Muscle layer of colon (tissue), 2 donors: Measurements from ENCODE around the gene CCT8.
"Not testable (repeated sequence)": the region's sequence is repeated elsewhere in the genome, so short reads cannot be mapped to it uniquely, and the experiment has no call there.

Experiments
- H3K27ac ChIP-seq: one replicate; pipeline ENCODE4 v1.7.0; 2013; ENCODE audit warnings: low read depth, mild to moderate bottlenecking, low read length, moderate library complexity
- H3K27me3 ChIP-seq, 2 donors: one replicate each; pipeline ENCODE4 v1.7.0; 2013; ENCODE audit warnings: low read length in 2 of 2, mild to moderate bottlenecking in 2 of 2; ENCODE audit not compliant: insufficient read depth in 2 of 2, control insufficient read depth in 1 of 2
- H3K36me3 ChIP-seq: one replicate; pipeline ENCODE4 v1.7.0; 2013; ENCODE audit warnings: mild to moderate bottlenecking, low read length; ENCODE audit not compliant: insufficient read depth
- H3K4me1 ChIP-seq: one replicate; pipeline ENCODE4 v1.7.0; 2013; ENCODE audit warnings: mild to moderate bottlenecking, low read length; ENCODE audit not compliant: insufficient read depth
- H3K4me3 ChIP-seq, 2 donors: one replicate each; pipeline ENCODE4 v1.7.0; 2013; ENCODE audit warnings: low read length in 2 of 2, low read depth in 1 of 2, mild to moderate bottlenecking in 1 of 2, moderate library complexity in 1 of 2
- H3K9ac ChIP-seq: one replicate; pipeline ENCODE4 v1.7.0; 2013; ENCODE audit warnings: low read length
- H3K9me3 ChIP-seq: one replicate; pipeline ENCODE4 v1.7.0; 2013; ENCODE audit warnings: mild to moderate bottlenecking, low read length
- donor health status: abdominal sarcoma.
- donor health status: Adenocarcinoma of cecum.

The CCT8 gene

DNA sequence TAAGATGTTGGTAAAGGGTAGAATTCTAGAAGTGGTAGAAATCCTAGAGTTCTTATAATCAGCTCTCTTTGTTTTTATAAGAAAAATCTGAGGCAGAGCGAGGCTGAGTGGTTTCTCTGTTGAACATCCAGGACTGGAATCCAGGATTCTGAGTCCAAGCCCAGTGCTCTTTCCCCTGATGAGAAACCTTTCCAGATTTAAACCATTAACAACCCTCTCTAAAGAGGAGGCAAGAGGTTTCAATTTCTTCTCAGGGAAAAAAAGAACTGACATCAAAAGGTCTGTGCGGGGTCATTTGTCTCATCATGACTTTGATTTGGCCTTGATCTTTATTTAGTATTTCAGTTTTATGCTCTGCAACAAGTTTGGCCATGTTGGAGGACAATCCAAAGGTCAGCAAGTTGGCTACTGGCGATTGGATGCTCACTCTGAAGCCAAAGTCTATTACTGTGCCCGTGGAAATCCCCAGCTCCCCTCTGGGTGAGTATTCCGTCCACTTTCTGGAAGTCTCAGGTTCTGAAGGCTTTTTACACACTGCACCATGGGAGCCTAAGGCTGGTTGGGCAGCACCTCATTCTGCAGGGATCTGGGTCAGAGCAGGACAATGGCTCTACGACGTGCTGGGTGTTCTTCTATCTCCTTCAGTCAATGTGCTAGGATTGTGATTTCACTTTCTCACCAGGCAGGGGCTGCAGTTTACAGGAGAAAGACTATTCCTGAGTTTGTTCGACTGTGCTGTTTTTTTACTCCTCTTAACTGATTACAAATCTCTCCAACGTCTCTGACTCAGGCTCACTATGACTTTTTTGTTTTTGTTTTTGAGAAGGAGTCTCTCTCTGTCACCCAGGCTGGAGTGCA, 18.9 kb upstream of the CCT8 start:
- Histone ChIP-seq H3K4me3 (no peak overlapping the region), H3K36me3 (peaks cover 6% of the 10 kb centered on the region), H3K4me1 (peaks cover 9% of the 10 kb centered on the region), H3K27me3 (no peaks in the 10 kb centered on the region), H3K9ac (no peak overlapping the region), H3K27ac (no peak overlapping the region), H3K9me3 (no peaks in the 10 kb centered on the region)

DNA sequence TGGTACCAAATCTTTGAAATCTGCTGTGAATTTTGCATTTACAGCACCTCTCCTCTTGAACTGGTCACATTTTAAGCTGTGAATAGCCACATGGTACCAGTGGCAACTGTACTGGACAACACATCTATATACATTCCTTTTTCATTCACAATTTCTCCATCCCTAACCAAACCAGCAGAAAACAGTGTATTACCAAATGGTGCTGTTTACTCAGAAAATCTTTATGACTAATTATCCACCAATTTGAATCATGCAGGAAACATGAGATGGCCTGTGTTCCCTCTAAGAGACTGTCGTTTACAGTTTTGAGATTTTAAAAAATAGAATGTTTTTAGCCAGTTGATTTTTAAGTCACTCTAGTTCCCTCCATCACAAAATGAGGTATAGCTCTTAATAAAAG, 17.6 kb upstream of the CCT8 start:
- Histone ChIP-seq H3K27me3 (no peaks in the 10 kb centered on the region), H3K4me1 (peaks cover 9% of the 10 kb centered on the region), H3K27ac (no peak overlapping the region), H3K36me3 (peaks cover 6% of the 10 kb centered on the region), H3K9ac (no peak overlapping the region), H3K4me3 (no peak overlapping the region), H3K9me3 (no peaks in the 10 kb centered on the region)

DNA sequence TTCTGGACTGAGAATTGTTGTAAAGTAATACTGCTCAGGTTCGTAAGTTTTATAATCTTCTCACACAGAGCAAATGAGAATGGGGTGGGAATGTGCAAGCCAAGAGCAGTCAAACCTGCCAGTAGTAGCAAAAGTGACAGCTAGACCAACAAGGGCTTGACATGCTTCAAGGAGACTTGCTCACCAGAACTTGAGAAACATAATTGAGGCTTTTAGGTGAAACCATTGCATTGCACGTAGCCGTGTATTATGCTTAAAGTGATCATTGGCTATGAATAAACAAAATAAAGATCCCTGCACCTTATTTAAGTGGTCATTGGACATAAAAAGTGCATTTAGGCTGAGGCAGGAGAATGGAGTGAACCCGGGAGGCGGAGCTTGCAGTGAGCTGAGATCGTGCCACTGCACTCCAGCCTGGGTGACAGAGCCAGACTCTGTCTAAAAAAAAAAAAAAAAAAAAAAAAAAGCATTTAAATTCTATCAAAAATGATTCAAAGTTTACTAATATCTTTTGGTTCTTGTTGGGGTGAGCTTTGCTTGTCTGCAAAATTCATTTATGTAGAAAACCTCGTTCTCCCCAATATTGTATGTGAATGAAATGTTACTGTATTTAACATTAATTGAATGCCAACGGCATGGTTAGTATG, 11.8 kb upstream of the CCT8 start:
- no peak overlapping the region for H3K4me3 ChIP-seq
- no peaks in the 10 kb centered on the region for H3K27me3 ChIP-seq
- H3K9me3 ChIP-seq, result no peaks in the 10 kb centered on the region
- no peaks in the 10 kb centered on the region for H3K36me3 ChIP-seq
- peaks cover 9% of the 10 kb centered on the region for H3K4me1 ChIP-seq
- no peak overlapping the region for H3K27ac ChIP-seq
- H3K9ac ChIP-seq, result no peak overlapping the region

DNA sequence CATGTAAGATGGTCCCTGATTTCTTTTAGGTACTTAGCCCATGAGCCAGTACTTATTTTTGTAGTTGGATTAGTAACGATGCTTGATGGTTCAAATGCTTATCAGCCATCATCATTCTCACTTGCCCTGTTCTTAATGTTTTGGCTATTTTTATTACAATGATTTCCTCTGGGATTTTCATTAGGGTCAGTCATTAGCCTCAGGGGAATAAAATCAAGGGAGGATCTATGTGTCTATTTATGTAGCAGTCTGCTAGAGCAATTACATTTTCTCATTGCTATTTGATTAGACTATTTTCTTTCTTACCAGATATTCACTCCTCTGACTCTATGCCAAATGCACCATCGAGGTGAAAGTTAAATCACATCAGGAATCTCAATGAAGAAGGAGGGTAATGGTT, 10.9 kb upstream of the CCT8 start:
- H3K27ac ChIP-seq, result no peak overlapping the region
- H3K4me1 ChIP-seq, result peaks cover under 1% of the 10 kb centered on the region
- H3K9me3 ChIP-seq, result no peaks in the 10 kb centered on the region
- no peaks in the 10 kb centered on the region for H3K36me3 ChIP-seq
- H3K9ac ChIP-seq, result no peak overlapping the region
- no peak overlapping the region for H3K4me3 ChIP-seq
- no peaks in the 10 kb centered on the region for H3K27me3 ChIP-seq

DNA sequence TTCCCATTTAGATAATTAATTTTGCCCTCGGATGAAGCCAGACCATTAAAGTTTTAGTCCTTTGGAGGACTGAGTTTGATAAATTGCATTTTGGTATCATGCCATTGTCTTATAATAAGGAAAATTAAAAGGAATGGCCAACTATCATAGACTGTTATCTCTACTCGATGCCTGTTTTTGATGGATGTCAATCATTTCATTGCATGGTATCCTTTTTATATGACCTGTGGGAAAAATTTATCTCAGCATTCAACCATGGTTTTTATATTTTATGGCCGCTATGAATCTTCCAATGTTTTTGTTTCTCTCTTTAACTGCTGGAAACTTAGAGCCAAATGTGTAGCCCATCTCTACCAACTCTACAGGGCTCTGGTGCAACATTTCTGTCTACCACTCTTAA, 9.9 kb upstream of the CCT8 start:
- no peak overlapping the region for H3K27ac ChIP-seq
- peaks cover 2% of the 10 kb centered on the region for H3K4me1 ChIP-seq
- H3K36me3 ChIP-seq, result no peaks in the 10 kb centered on the region
- no peaks in the 10 kb centered on the region for H3K27me3 ChIP-seq
- H3K9me3 ChIP-seq, result no peaks in the 10 kb centered on the region
- no peak overlapping the region for H3K9ac ChIP-seq
- no peak overlapping the region for H3K4me3 ChIP-seq

DNA sequence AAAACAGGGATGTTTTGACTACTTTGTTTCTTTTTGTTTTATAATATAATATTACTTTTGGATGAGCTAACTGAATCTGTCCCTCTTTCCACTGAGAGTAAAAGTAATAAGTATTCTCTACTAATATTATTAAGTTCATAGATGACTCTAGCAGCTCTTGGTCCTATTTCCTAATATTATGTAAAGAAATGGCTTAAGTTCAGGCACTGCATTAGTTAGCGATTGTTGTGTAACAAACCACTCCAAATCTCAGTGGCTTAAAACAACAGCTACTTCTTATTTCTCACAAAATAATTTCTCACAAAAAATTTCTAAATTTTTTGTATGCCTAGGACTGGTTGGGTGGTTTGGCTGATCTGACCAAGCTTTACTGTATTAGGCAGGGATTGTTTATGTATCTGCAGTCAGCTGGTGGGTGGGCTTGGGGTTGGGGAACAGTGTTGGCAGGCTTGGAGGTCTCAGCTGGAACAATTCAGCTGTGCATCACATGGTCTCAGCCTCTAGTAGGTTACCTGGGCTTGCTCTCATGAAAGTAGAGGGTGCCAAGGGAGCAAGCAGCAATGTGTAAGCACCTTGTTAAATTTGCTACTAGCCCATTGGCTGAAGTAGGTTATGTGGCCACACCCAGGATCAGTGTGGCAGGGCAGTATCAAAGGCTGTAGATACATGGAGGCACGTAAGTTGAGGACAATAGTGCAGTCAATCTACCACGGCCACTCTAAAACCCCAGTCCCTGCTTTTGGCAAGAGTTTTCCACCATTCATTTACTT, 8.8 kb upstream of the CCT8 start:
- Histone ChIP-seq H3K4me3 (no peak overlapping the region), H3K27me3 (no peaks in the 10 kb centered on the region), H3K4me1 (peaks cover 4% of the 10 kb centered on the region), H3K27ac (no peak overlapping the region), H3K36me3 (no peaks in the 10 kb centered on the region), H3K9ac (no peak overlapping the region), H3K9me3 (no peaks in the 10 kb centered on the region)

DNA sequence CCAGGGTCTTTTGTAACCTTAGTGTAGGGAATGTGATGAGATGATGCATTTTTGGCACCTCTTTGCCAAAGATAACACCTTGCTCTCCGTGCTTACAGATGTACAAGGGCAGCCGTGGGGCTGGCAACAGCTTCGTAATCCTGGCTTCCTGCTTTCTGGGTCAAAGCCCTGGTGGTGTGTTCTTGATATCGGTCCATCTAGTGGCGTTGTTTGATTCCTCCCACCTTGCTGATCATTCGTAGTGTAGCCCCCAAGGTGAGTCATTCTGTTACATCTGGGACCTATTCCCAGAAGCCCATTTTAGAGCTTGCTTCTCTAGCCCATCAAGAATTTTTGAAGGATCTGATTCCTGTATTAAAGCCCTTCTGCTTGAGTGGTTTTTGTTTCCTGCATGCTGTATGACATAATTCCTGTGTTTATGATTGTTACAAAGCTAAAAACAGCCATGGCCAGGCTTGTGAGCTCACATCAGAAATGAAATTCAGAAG, 7.0 kb upstream of the CCT8 start:
- Histone ChIP-seq H3K36me3 (no peaks in the 10 kb centered on the region), H3K9ac (no peak overlapping the region), H3K9me3 (no peaks in the 10 kb centered on the region), H3K27ac (no peak overlapping the region), H3K4me1 (peaks cover 12% of the 10 kb centered on the region), H3K27me3 (no peaks in the 10 kb centered on the region), H3K4me3 (no peak overlapping the region)

DNA sequence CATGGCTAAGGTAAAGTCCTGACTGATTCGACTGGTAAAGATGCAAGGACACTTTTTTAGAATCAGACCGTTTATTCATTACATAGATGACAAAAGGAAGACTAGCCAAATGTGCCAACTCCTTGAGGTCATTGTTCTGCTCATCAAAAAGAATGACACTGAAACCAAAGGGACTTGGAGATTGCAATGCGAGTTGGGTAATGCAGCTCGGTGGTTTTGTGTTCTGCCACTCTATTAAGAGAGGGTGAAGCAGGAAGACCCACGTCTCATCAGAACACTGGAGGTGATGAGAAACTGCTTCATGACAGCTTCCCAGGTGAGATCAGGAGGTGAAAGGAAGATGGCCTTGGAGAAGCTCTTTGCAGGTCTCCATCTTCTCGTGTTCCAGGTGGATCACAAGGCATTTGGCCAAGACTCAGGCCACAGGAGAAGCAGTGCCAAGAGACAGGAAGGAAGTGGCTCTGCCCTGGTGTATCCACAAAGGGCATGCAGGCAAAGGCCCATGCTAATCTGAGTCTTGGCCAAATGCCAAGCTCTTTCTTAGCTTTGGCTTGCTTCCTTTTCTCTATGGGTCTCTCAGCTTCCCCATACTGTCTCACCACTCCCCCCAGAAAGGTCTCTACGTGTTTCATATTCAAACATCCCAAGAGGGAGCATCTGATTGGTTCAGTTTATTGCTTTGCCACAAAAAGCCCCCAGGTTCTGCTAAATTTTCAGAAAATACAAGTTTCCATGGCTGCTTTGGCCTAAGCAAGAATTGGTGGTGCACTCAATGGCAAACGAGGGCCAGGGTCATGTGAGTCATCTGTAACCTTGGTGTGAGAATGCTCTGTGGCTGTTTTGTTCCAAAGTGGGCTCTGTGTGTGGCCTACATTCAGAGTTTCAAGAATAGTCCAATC, 5.7 kb upstream of the CCT8 start:
- Histone ChIP-seq H3K4me3 (no peak overlapping the region), H3K36me3 (no peaks in the 10 kb centered on the region), H3K9ac (no peak overlapping the region), H3K9me3 (no peaks in the 10 kb centered on the region), H3K27ac (no peak overlapping the region), H3K27me3 (no peaks in the 10 kb centered on the region), H3K4me1 (peaks cover 13% of the 10 kb centered on the region)

DNA sequence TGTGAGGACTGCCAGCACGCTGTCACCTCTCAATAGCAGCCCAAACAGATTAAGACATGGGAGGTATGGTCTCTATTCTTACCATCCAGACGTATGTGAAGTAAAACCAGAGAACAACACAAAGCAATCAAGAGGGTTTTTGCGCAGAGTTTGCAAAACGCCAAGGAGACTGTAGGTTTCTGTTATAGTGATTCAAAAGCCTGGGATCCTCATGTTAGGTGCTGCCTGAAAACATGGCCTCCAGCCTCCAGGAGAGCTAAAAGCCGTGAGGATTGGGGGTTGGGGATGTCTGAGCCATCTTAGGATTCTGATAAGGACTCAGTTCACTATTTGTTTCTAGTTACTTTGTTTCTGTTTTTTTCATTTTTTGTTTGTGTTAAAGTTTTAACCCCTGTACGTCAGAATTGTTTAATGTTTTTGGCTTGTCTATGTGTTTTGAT, 4.2 kb upstream of the CCT8 start:
- H3K9me3 ChIP-seq, result no peaks in the 10 kb centered on the region
- peak overlapping the region; percentile 54 to 65 for H3K4me3 ChIP-seq
- peaks cover 18% of the 10 kb centered on the region for H3K4me1 ChIP-seq
- H3K36me3 ChIP-seq, result no peaks in the 10 kb centered on the region
- H3K9ac ChIP-seq, result peak overlapping the region; percentile 23
- no peaks in the 10 kb centered on the region for H3K27me3 ChIP-seq
- H3K27ac ChIP-seq, result peak overlapping the region; percentile 43

DNA sequence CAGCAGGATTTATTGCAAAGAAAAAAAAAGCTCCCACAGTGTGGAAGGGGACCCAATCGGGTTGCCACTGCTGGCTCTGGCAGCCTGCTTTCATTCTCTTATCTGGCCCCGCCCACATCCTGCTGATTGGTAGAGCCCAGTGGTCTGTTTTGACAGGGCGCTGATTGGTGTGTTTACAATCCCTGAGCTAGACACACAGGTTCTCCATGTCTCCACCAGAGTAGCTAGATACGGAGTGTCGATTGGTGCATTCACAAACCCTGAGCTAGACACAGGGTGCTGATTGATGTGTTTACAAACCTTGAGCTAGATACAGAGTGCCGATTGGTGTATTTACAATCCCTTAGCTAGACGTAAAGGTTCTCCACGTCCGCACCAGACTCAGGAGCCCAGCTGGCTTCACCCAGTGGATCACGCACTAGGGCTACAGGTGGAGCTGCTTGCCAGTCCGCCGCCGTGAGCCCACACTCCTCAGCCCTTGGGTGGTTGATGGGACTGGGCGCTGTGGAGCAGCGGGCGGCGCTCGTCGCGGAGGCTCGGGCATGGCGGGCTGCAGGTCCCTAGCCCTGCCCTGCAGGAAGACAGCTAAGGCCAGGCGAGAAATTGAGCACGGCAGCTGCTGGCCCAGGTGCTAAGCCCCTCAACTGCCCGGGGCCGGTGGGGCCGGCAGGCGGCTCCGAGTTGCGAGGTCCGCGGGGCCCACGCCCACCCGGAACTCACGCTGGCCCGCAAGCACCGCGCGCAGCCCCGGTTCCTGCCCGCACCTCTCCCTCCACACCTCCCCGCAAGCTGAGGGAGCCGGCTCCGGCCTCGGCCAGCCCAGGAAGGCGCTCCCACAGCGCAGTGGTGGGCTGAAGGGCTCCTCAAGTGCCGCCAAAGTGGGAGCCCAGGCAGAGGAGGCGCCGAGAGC, 3.5 kb upstream of the CCT8 start:
- Histone ChIP-seq H3K9ac (peak overlapping the region; percentile 23), H3K27ac (peak overlapping the region; percentile 68), H3K4me3 (peak overlapping the region; percentile 54 to 65), H3K4me1 (peaks cover 25% of the 10 kb centered on the region)
- H3K9me3 ChIP-seq, H3K36me3 ChIP-seq, H3K27me3 ChIP-seq: not testable (repeated sequence)
